ENCODE measurements around the gene TTC7B.

Gene TTC7B

DNA sequence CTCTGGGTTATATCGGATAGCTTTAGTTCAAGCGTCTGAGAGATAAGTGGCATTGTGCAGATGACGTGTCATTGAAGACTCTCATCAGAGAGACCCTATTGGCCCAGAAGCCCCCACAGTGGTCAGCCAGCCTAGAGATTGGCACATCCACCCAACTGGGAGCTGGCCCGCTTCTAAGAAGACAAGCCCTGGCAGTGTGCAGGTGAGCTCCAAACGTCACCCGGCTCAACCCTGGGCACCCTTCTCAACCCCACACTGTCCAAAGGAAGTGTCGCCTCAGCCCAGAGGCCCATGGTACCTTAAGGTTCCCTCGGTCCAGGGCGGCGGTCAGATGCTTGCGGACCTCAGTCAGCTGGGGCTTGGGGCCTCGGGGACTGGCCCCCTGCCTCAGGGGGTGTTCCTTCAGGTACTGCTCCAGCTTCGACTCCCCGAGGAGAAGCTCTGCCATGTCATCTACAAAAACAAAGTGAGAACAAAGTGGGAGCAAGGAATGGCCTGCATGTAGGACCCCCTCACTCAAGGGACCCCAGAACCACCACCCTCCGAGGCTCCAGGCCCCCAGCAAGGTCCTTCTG lies 30.3 kb downstream of the TTC7B start:
- peaks cover 15% of the 10 kb centered on the region for H3K36me3 ChIP-seq (ENCODE audit: insufficient read depth, insufficient read length, low read length)
- no peaks in the 10 kb centered on the region for H3K27me3 ChIP-seq (ENCODE audit: insufficient read depth, insufficient read length)
- no peak for DNase-seq (ENCODE audit: low read depth, low spot score)
- no peak overlapping the region for H3K9ac ChIP-seq (ENCODE audit: insufficient read length, low read depth)
- no peaks in the 10 kb centered on the region for H3K4me1 ChIP-seq (ENCODE audit: insufficient read depth, insufficient read length)
- H3K9me3 ChIP-seq (ENCODE audit: insufficient read depth, low read length), result no peaks in the 10 kb centered on the region
- TF ChIP-seq SUZ12 (IDR thresholded peaks at IDR 0.05; ENCODE audit: extremely low read depth, insufficient read depth, insufficient read length), result no peak
- no peak for TF ChIP-seq ZNF274 (IDR thresholded peaks at IDR 0.05; ENCODE audit: low read depth, low read length)
- TF ChIP-seq YY1 (IDR thresholded peaks at IDR 0.05; ENCODE audit: insufficient read depth, insufficient read length), result no peak
- no peak overlapping the region for H3K4me3 ChIP-seq (ENCODE audit: insufficient read length, low read depth)

DNA sequence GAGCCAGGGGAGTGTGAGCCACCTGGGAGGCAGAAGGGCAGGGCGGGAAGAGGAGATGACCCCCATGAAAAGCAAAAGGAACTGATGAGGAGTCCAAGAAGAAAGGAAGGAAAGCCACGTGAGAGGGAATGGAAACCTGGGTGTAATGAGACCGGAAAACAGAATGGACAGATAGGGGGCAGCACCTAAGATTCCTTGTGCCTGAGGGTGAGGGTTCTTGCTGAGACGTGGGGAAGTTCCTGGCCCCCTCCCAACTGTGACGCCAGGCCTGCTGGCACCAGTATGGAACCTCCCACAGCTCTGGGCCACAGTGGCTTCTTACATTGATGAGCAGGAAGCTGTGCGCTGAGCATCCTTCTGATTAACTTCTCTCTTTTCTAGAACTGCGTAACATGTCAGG lies 30.8 kb downstream of the TTC7B start:
- DNase-seq (ENCODE audit: low read depth, low spot score), result no peak
- Histone ChIP-seq H3K9me3 (ENCODE audit: insufficient read depth, low read length) (no peaks in the 10 kb centered on the region), H3K4me1 (ENCODE audit: insufficient read depth, insufficient read length) (no peaks in the 10 kb centered on the region), H3K4me3 (ENCODE audit: insufficient read length, low read depth) (no peak overlapping the region), H3K27me3 (ENCODE audit: insufficient read depth, insufficient read length) (no peaks in the 10 kb centered on the region), H3K9ac (ENCODE audit: insufficient read length, low read depth) (no peak overlapping the region), H3K36me3 (ENCODE audit: insufficient read depth, insufficient read length, low read length) (peaks cover 20% of the 10 kb centered on the region)
- TF ChIP-seq YY1 (IDR thresholded peaks at IDR 0.05; ENCODE audit: insufficient read depth, insufficient read length) (no peak), SUZ12 (IDR thresholded peaks at IDR 0.05; ENCODE audit: extremely low read depth, insufficient read depth, insufficient read length) (no peak), ZNF274 (IDR thresholded peaks at IDR 0.05; ENCODE audit: low read depth, low read length) (no peak)

DNA sequence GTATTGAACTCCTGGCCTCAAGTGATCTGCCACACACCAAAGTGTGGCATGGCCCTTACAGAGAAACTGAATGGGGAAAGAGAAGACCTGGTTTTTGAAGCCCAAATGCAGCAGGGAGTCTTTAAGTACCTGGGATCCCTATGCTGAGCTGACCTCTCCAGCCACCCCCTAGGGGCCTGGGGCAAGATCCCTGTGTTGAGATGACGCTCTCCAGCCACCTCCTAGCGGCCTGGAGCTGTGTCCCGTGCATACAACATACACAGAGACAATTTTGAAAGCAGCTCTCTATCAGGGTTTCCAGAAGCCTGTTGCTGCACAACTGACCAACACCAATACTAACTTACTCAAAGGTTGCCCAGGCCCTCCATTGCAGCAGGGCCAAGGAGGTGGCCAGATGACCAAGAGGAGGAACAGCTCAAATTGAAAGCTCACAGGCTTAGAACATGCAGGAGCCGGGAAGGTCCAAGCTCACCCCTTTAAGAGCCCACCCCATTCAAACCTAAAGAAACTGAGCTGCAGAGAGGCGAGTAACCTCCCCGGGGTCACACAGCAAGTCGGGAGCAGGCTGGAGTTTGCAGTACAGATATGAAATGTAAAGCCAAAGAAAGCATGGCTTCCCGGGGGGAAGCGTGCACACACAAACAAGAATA lies 31.5 kb downstream of the TTC7B start:
- no peaks in the 10 kb centered on the region for H3K9me3 ChIP-seq (ENCODE audit: insufficient read depth, low read length)
- no peak for DNase-seq (ENCODE audit: low read depth, low spot score)
- H3K4me1 ChIP-seq (ENCODE audit: insufficient read depth, insufficient read length), result no peaks in the 10 kb centered on the region
- peaks cover 23% of the 10 kb centered on the region for H3K36me3 ChIP-seq (ENCODE audit: insufficient read depth, insufficient read length, low read length)
- no peak overlapping the region for H3K9ac ChIP-seq (ENCODE audit: insufficient read length, low read depth)
- H3K4me3 ChIP-seq (ENCODE audit: insufficient read length, low read depth), result no peak overlapping the region
- TF ChIP-seq ZNF274 (IDR thresholded peaks at IDR 0.05; ENCODE audit: low read depth, low read length) (no peak), SUZ12 (IDR thresholded peaks at IDR 0.05; ENCODE audit: extremely low read depth, insufficient read depth, insufficient read length) (no peak), YY1 (IDR thresholded peaks at IDR 0.05; ENCODE audit: insufficient read depth, insufficient read length) (no peak)
- H3K27me3 ChIP-seq (ENCODE audit: insufficient read depth, insufficient read length), result no peaks in the 10 kb centered on the region

DNA sequence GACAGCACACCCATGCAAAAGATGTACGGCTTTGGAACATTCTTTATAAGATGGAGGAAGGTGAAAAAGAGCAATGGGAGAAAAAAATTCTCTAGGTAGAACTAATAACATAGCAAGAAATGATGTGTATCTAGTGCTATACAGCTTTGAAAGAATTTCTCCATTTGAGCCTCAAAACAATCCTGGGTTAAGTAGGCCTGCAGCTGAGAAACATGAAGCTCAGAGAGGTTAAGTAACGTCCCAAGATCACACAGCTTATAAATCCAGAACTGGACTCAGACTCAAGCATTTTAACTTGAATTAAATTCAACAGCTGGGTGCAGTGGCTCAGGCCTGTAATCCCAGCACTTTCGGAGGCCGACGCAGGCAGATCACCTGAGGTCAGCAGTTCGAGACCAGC lies 32.9 kb downstream of the TTC7B start:
- no peaks in the 10 kb centered on the region for H3K4me1 ChIP-seq (ENCODE audit: insufficient read depth, insufficient read length)
- DNase-seq (ENCODE audit: low read depth, low spot score), result no peak
- no peaks in the 10 kb centered on the region for H3K9me3 ChIP-seq (ENCODE audit: insufficient read depth, low read length)
- no peaks in the 10 kb centered on the region for H3K27me3 ChIP-seq (ENCODE audit: insufficient read depth, insufficient read length)
- TF ChIP-seq ZNF274 (IDR thresholded peaks at IDR 0.05; ENCODE audit: low read depth, low read length) (no peak), YY1 (IDR thresholded peaks at IDR 0.05; ENCODE audit: insufficient read depth, insufficient read length) (no peak), SUZ12 (IDR thresholded peaks at IDR 0.05; ENCODE audit: extremely low read depth, insufficient read depth, insufficient read length) (no peak)
- H3K9ac ChIP-seq (ENCODE audit: insufficient read length, low read depth), result no peak overlapping the region
- H3K4me3 ChIP-seq (ENCODE audit: insufficient read length, low read depth), result no peak overlapping the region
- peaks cover 26% of the 10 kb centered on the region for H3K36me3 ChIP-seq (ENCODE audit: insufficient read depth, insufficient read length, low read length)

DNA sequence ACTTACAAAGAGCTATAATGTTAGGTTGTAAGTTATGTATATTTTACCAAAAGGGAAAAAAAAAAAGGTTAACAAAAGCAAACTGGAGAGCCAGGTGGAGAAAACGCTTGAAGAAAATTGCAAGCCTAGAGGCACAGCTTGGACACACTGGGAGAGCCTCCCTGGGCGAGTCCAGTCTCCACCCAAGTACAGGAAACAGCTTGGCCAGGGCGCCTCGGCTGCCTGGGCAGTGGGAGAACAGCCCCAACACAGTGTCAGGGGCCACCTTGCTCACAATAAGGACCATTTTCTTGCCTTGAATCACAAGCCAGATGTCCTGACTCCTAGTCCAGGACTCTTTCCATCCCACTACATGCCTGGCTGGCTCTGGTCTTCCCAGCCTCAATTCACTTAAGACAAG lies 33.3 kb downstream of the TTC7B start:
- no peak overlapping the region for H3K9ac ChIP-seq (ENCODE audit: insufficient read length, low read depth)
- TF ChIP-seq ZNF274 (IDR thresholded peaks at IDR 0.05; ENCODE audit: low read depth, low read length), result no peak
- no peak for TF ChIP-seq SUZ12 (IDR thresholded peaks at IDR 0.05; ENCODE audit: extremely low read depth, insufficient read depth, insufficient read length)
- no peak for TF ChIP-seq YY1 (IDR thresholded peaks at IDR 0.05; ENCODE audit: insufficient read depth, insufficient read length)
- H3K4me1 ChIP-seq (ENCODE audit: insufficient read depth, insufficient read length), result no peaks in the 10 kb centered on the region
- no peak for DNase-seq (ENCODE audit: low read depth, low spot score)
- H3K9me3 ChIP-seq (ENCODE audit: insufficient read depth, low read length), result no peaks in the 10 kb centered on the region
- no peak overlapping the region for H3K4me3 ChIP-seq (ENCODE audit: insufficient read length, low read depth)
- H3K27me3 ChIP-seq (ENCODE audit: insufficient read depth, insufficient read length), result no peaks in the 10 kb centered on the region
- H3K36me3 ChIP-seq (ENCODE audit: insufficient read depth, insufficient read length, low read length), result peaks cover 26% of the 10 kb centered on the region

DNA sequence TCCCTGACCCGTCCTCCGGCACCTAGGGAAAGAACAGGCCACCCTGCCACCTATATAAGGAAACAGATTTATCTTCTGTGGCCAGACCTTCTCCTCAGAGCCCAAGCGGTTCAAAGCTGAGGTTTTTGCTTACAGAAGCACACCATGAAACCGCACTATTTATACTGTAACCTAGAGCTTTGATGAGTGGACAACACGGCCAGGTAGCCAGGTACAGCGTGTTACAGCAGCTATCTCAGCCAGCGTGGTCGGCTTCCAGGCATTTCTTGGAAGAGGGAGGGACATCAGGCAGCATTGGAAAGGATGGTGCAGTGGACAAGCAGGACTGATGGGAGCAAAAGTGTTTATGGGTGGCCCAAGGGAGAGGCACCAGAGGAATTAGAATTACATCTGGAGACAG lies 34.4 kb downstream of the TTC7B start:
- Histone ChIP-seq H3K36me3 (ENCODE audit: insufficient read depth, insufficient read length, low read length) (peaks cover 26% of the 10 kb centered on the region), H3K4me3 (ENCODE audit: insufficient read length, low read depth) (no peak overlapping the region), H3K9ac (ENCODE audit: insufficient read length, low read depth) (no peak overlapping the region), H3K4me1 (ENCODE audit: insufficient read depth, insufficient read length) (no peaks in the 10 kb centered on the region), H3K9me3 (ENCODE audit: insufficient read depth, low read length) (no peaks in the 10 kb centered on the region), H3K27me3 (ENCODE audit: insufficient read depth, insufficient read length) (no peaks in the 10 kb centered on the region)
- no peak for TF ChIP-seq YY1 (IDR thresholded peaks at IDR 0.05; ENCODE audit: insufficient read depth, insufficient read length)
- TF ChIP-seq SUZ12 (IDR thresholded peaks at IDR 0.05; ENCODE audit: extremely low read depth, insufficient read depth, insufficient read length), result no peak
- no peak for TF ChIP-seq ZNF274 (IDR thresholded peaks at IDR 0.05; ENCODE audit: low read depth, low read length)
- no peak for DNase-seq (ENCODE audit: low read depth, low spot score)

DNA sequence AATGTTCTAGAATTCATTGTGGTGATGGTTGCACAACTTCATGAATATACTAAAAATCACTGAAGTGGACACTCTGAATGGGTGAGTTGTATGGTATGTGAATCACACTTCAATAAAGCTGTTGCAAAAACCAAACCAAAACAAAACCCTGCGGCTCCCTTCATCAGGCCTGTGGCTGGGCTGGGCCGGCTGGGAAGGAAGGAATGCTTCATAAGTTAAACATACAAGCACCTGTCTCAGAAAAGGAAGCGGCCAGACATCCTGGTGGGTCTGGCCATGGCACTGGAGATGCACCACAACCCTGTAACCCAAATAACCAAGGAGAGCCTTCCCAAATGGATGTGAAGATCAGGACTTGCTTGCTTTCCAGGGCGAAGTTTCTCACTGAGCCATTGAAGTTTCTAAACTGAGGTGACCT lies 34.9 kb downstream of the TTC7B start:
- H3K9me3 ChIP-seq (ENCODE audit: insufficient read depth, low read length), result no peaks in the 10 kb centered on the region
- H3K9ac ChIP-seq (ENCODE audit: insufficient read length, low read depth), result no peak overlapping the region
- no peak overlapping the region for H3K4me3 ChIP-seq (ENCODE audit: insufficient read length, low read depth)
- no peak for TF ChIP-seq SUZ12 (IDR thresholded peaks at IDR 0.05; ENCODE audit: extremely low read depth, insufficient read depth, insufficient read length)
- no peak for TF ChIP-seq YY1 (IDR thresholded peaks at IDR 0.05; ENCODE audit: insufficient read depth, insufficient read length)
- no peak for TF ChIP-seq ZNF274 (IDR thresholded peaks at IDR 0.05; ENCODE audit: low read depth, low read length)
- no peaks in the 10 kb centered on the region for H3K27me3 ChIP-seq (ENCODE audit: insufficient read depth, insufficient read length)
- H3K36me3 ChIP-seq (ENCODE audit: insufficient read depth, insufficient read length, low read length), result peaks cover 26% of the 10 kb centered on the region
- no peaks in the 10 kb centered on the region for H3K4me1 ChIP-seq (ENCODE audit: insufficient read depth, insufficient read length)
- no peak for DNase-seq (ENCODE audit: low read depth, low spot score)

All from NT2/D1 (cell line).